Umbilical cord (tissue), 2 donors: ENCODE results near the gene HCN3. TPM values are rescaled to one million over a fixed set of nuclear protein-coding genes. Genes with fewer than 3 reads are reported as not detected.
A peak's percentile ranks its signal among the peaks of the same experiment; 100 is the strongest.
"Not testable (repeated sequence)": the region's sequence is repeated elsewhere in the genome, so short reads cannot be mapped to it uniquely, and the experiment has no call there.

Experiments used
- DNase-seq: peaks from one replicate; pipeline ENCODE4 v3.0.0-alpha.2; 2015; ENCODE audit warnings: low spot score
- total RNA-seq: library from RNA; depleted of rRNA; stranded (reverse); fragments of >200 nt; gene quantifications from one replicate; pipeline ENCODE4 v1.2.3, GENCODE V29; 2014; ENCODE audit warnings: low replicate concordance; ENCODE audit not compliant: insufficient read depth

The HCN3 gene
- total RNA-seq, 1 donor from 2014 or later = 5.1 TPM

- peak; percentile 25 for DNase-seq
Measured at GRCh38 chr1:155309423-155310021, 32.3 kb downstream of the HCN3 start.

GRCh38 chr1:155313261-155313660 is 36.0 kb downstream of the HCN3 start:
- no peak for DNase-seq

GRCh38 chr1:155316922-155317321 is 39.7 kb downstream of the HCN3 start:
- DNase-seq = no peak

- DNase-seq = no peak
Measured at GRCh38 chr1:155318082-155318481, 40.8 kb downstream of the HCN3 start.

- DNase-seq = no peak
Measured at GRCh38 chr1:155319536-155319935, 42.3 kb downstream of the HCN3 start.

GRCh38 chr1:155320252-155320651 is 43.0 kb downstream of the HCN3 start:
- DNase-seq = peak; percentile 8

GRCh38 chr1:155320661-155321617 is 43.7 kb downstream of the HCN3 start, which contains the start of gene RUSC1:
Gene RUSC1, plus strand, starts transcription at chr1:155320894. Its CDS starts 880 bp downstream, at chr1:155321774.
- DNase-seq = peak; percentile 87

GRCh38 chr1:155321639-155322503 is 44.6 kb downstream of the HCN3 start:
- DNase-seq = peak; percentile 32

GRCh38 chr1:155322571-155322952 is 45.3 kb downstream of the HCN3 start:
- peak; percentile 44 for DNase-seq

GRCh38 chr1:155322953-155323728 is 45.9 kb downstream of the HCN3 start:
- peak; percentile 98 for DNase-seq

GRCh38 chr1:155323729-155324036 is 46.4 kb downstream of the HCN3 start:
- DNase-seq = peak; percentile 97

GRCh38 chr1:155324037-155324716 is 46.9 kb downstream of the HCN3 start:
- DNase-seq = peak; percentile 99

- DNase-seq = peak; percentile 61
Measured at GRCh38 chr1:155324717-155325602, 47.7 kb downstream of the HCN3 start.

GRCh38 chr1:155325603-155325893 is 48.3 kb downstream of the HCN3 start:
- no peak for DNase-seq

GRCh38 chr1:155326020-155326526 is 48.8 kb downstream of the HCN3 start:
- no peak for DNase-seq

GRCh38 chr1:155326631-155327037 is 49.4 kb downstream of the HCN3 start:
- DNase-seq = no peak

- DNase-seq = no peak
Measured at GRCh38 chr1:155327981-155328380, 50.7 kb downstream of the HCN3 start.

- DNase-seq = not testable (repeated sequence)
Measured at GRCh38 chr1:155328856-155329255, 51.6 kb downstream of the HCN3 start.

- DNase-seq = no peak
Measured at GRCh38 chr1:155329980-155330598, 52.8 kb downstream of the HCN3 start.
